Activated CD8-positive, alpha-beta memory T cell treated with anti-CD3 and anti-CD28 coated beads, Interleukin-2, amount 50 U/mL, for 1 hour (primary cell): Measurements from ENCODE around the gene SCUBE1.

Source experiments
- DNase-seq: peaks from one replicate; pipeline ENCODE4 v3.0.0-alpha.2; 2020; ENCODE audit errors: extremely low read depth

The SCUBE1 gene

GRCh38 chr22:43155789-43156188 is 187.4 kb downstream of the SCUBE1 start:
- DNase-seq: no peak

- DNase-seq: no peak
Observed at GRCh38 chr22:43154887-43155536, 188.2 kb downstream of the SCUBE1 start.

DNA sequence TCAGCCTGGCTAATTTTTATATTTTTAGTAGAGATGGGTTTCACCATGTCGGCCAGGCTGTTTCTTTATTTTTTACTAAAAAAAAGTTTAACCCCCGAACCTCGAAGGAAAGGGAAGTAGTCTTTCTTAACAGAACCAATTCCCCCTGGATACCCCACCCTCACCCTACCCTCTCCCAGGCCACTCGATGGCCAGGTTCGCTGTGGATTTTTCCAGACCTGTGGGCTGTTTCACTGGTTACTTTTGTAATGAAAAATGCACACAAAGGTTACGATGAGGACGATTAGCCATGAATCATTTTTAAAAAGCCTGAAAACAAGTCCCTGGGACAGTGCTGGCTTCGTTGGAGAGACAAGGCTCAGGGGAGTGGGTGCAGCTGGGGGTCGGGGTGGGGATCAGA is 189.3 kb downstream of the SCUBE1 start:
- DNase-seq: no peak

DNA sequence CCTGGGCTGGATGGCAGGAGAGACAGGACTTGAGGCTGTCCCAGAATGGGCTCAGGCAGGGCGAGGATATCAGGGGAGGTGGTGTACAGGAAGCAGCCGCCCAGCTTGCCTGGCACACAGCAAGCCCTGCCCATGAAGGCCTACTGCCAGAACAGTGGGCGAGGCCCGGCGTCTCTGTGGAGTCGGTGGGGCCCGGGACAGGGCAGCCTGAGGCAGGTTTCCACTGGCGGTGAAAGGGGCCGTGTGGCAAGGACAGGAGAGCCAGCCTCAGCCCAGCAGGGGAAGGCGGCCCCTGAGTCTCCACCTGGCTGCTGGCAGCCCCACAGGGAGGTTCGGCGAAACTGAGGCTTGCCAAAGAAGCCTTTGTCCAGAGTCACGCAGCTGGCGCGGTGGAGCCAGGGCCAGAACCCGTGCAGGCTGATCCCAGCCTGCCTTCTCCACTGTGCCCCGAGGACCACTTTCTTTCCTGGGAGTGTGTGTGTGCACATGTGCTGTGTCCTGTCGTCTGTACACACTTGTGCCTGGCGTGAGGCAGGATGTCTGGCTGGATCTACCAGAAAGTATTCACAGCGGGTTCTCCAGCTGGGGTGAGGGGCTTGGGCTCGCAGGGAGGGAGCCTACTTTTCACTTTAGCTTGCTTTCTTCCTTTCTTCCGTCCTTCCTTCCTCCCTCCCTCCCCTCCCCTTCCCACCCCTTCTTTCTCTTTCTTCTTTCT is 190.7 kb downstream of the SCUBE1 start:
- no peak for DNase-seq

- no peak for DNase-seq
Observed at GRCh38 chr22:43152003-43152356, 191.2 kb downstream of the SCUBE1 start.

DNA sequence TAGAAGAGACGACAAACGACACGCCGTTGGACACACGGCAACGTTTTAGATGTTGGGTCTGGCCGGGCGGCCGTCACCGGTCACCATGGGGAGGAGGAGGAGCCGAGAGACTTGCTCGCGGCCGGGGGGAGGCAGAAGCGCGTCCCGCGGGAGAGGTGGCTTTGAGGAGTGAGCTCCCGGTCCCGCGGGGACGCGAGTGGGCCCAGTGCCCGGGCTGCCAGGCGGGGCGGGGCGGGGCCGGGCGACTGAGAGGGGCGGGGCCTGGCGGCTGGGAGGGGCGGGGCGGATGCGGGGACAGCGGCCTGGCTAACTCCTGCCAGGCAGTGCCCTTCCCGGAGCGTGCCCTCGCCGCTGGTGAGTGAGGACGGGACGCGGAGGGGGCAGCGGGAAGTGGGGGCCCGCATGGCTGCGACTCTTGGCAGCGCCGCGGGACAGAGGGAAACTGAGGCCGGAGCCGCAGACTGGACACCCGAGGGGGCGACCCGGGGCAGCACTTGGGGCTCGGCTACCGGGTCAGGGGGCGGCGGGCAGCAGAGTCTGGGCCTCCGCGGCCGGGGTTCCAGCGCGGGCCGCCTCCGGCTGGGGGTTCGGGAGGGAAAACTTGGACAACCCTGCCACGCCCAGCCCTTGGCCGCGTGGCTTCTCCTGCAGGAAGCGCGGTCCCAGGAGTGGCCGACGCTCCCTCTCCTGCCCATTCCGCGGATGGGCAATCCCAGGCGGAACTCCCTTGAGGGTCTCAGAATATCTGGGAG is 191.7 kb downstream of the SCUBE1 start, which contains the start of gene TSPO:
Gene TSPO, plus strand, starts transcription at position 309 of the 752 bp plus-strand sequence. CDS start 7,680 bp downstream, outside the sequence.
- DNase-seq: no peak

DNA sequence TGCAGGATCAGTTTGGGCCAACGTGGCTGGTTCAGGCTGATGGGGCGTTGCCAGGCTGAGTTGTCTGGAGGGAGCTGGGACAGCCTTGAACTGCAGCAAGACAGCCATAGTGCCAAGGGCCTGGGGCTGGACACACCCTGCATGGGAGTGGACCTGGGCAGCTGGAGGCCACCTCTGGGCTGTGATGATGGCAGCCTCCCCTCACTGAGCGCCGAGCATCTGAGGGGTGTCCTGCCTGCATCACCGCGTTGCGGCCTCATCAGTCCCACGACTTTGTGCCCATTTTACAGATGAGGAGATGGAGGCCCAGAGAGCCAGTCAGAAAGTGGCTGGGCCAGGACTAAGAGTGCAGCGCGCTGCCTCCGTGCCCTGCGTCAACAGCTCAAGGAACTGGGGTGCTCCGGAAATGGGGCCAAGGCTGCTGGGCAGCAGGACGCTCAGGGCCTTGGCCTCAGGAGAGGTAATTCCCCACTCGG is 192.4 kb downstream of the SCUBE1 start:
- DNase-seq: no peak

GRCh38 chr22:43148581-43148980 is 194.6 kb downstream of the SCUBE1 start:
- DNase-seq: no peak

- DNase-seq: no peak
Observed at GRCh38 chr22:43147821-43148220, 195.4 kb downstream of the SCUBE1 start.
